Panc1 (cell line): ENCODE results near the gene DDAH1. TPM values are rescaled to one million over a fixed set of nuclear protein-coding genes. Genes with fewer than 3 reads are reported as not detected.

Experiments
- ATAC-seq: fragments of 200-7000 bp; cut with Tn5 transposase; 2 replicates; pipeline ENCODE4 v1.9.1; 2020; ENCODE audit warnings: mild to moderate bottlenecking, moderate library complexity
- BruUV-seq: library from RNA; stranded (reverse); fragments of 400-500 nt; replicated peaks from 2 replicates; lab custom pipeline; 2021; lab: Mats Ljungman, UMichigan
- CTCF ChIA-PET: fragments of 300-600 bp; sonication (Branson Sonifier 250); formaldehyde crosslinking; loops from one replicate; lab custom pipeline; 2022; ENCODE audit warnings: antibody characterized with exemption; lab: Charles Lee
- POLR2A ChIA-PET: fragments of 300-600 bp; sonication (Branson Sonifier 250); formaldehyde crosslinking; loops from one replicate; lab custom pipeline; 2022; ENCODE audit warnings: antibody characterized with exemption; lab: Charles Lee
- DNase-seq: peaks from one replicate; pipeline ENCODE4 v3.0.0-alpha.2; 2010; ENCODE audit warnings: low read depth, low spot score
- H3K27ac ChIP-seq: 2 replicates; pipeline ENCODE4 v1.5.1; 2011; ENCODE audit warnings: mild to moderate bottlenecking, low read length, inconsistent platforms
- H3K27me3 ChIP-seq: fragments of 200-500 bp; sonication (Bioruptor generic); 2 replicates; pipeline ENCODE4 v1.6.0; 2014; ENCODE audit warnings: low read length, inconsistent platforms; ENCODE audit not compliant: control insufficient read depth, insufficient read depth
- H3K36me3 ChIP-seq: fragments of 200-500 bp; sonication (Bioruptor generic); 2 replicates; pipeline ENCODE4 v1.5.1; 2014; ENCODE audit warnings: inconsistent platforms, mild to moderate bottlenecking, low read length, moderate library complexity; ENCODE audit not compliant: control insufficient read depth, insufficient read depth
- H3K4me1 ChIP-seq: 2 replicates; pipeline ENCODE4 v1.5.1; 2011; ENCODE audit warnings: inconsistent platforms, mild to moderate bottlenecking, low read length, moderate library complexity; ENCODE audit not compliant: control insufficient read depth, insufficient read depth
- H3K4me3 ChIP-seq, 2 experiments: 2 replicates each; pipeline ENCODE4 v1.5.1; 2011 to 2012; ENCODE audit warnings: low read depth in 2 of 2, low read length in 2 of 2, mild to moderate bottlenecking in 2 of 2, inconsistent platforms in 1 of 2, moderate library complexity in 1 of 2
- H3K9me3 ChIP-seq: fragments of 200-500 bp; sonication (Bioruptor generic); 2 replicates; pipeline ENCODE4 v1.5.1; 2014; ENCODE audit warnings: low read depth, mild to moderate bottlenecking, inconsistent platforms, low read length, moderate library complexity; ENCODE audit not compliant: control insufficient read depth, insufficient read depth
- CTCF ChIP-seq: fragments of 450-650 bp; IDR thresholded peaks from 2 replicates; pipeline ENCODE4 v1.5.1; 2017; ENCODE audit warnings: mild to moderate bottlenecking
- POLR2AphosphoS5 ChIP-seq: IDR thresholded peaks from 2 replicates; pipeline ENCODE4 v1.6.1; 2012; ENCODE audit warnings: mild to moderate bottlenecking, low read depth, low read length, moderate library complexity
- SIN3A ChIP-seq: IDR thresholded peaks from 2 replicates; pipeline ENCODE4 v1.6.1; 2012; ENCODE audit warnings: low read depth, mild to moderate bottlenecking, low read length, moderate library complexity, borderline replicate concordance; ENCODE audit not compliant: insufficient read depth
- TCF7L2 ChIP-seq: IDR thresholded peaks from 2 replicates; pipeline ENCODE4 v1.6.1; 2011; ENCODE audit warnings: mild to moderate bottlenecking, low read depth, low read length, inconsistent platforms
- in situ Hi-C: cut with HindIII; loops from 2 replicates; pipeline ENCODE4 v1.10.0; 2016; ENCODE audit warnings: low sequenced_read_pairs, low pct_unique_long_range_greater_than_20kb
- intact Hi-C: fragments of 100-400 bp; cut with micrococcal nuclease; formaldehyde crosslinking; loops from one replicate; pipeline ENCODE4 v1.10.0; 2022; ENCODE audit not compliant: unreplicated experiment
- total RNA-seq: library from RNA; stranded (reverse); gene quantifications from one replicate; pipeline ENCODE4 v1.2.1, GENCODE V29; 2021; ENCODE audit not compliant: unreplicated experiment
- TF ChIP-seq, protein P1 (sequence below), 2 experiments: IDR thresholded peaks; 2 replicates each; pipeline ENCODE4 v1.6.1; 2011 to 2012; ENCODE audit warnings: low read depth in 2 of 2, control low read depth in 1 of 2, low read length in 1 of 2, mild to moderate bottlenecking in 1 of 2, moderate library complexity in 1 of 2; ENCODE audit not compliant: insufficient read depth in 1 of 2

DDAH1 gene
- total RNA-seq, 1 experiment from 2014 or later, result 85.4 TPM

DNA sequence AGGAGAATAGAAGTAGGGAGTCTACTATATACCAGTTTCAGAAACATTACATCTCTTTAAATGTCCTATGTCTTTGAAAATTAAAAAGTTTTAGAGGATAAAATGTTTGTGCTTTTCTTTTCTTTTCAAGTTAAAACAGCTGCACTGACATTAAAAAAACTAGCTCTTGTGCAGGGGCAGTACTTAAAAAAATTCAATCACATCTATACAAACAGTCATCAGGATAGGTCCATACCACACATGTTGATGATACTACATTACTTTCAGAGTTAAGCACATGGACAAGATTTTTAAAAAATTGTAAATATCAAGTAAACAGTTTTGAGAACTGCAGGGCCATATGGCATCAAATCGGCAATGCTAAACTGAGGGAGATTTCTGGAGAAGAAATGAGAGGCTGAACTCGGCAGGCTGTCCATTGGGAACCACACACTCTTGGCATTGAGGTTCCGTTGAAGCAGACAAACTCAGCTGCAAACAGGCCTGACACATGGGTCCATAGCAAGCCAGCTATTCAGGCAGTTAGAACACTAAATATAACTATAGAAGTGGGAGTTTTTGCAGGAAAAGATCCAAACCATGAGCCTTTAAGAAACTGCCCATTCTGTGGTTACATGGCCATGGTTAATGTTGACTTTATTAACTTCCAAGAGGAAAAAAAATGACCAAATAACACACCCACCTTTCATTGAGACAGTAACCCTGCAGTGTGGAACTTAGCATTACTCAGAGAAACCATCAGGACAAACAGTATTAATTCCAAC, 104.0 kb downstream of the DDAH1 start:
- ATAC-seq, result peak; percentile 77
- Histone ChIP-seq H3K27me3 (no peaks in the 10 kb centered on the region), H3K36me3 (0 out of 2 replicates have a peak, but pooled peaks cover 3% of the 10 kb centered on the region), H3K27ac (peak overlapping the region; percentile 76), H3K4me3 (no peak overlapping the region), H3K4me1 (peaks cover 46% of the 10 kb centered on the region), H3K9me3 (no peaks in the 10 kb centered on the region)
- intact Hi-C loops (no loop called here), in situ Hi-C loops (no loop called here)
- CTCF ChIA-PET, result no interaction called here
- BruUV-seq, result no TSS peak
- POLR2A ChIA-PET, result interaction anchor here (0.5 to 0.8 kb wide), 2 partner anchors 219 to 735 kb away, joined by 3 to 15 read pairs; no protein-coding TSS in a partner anchor
- no peak for DNase-seq
- TF ChIP-seq TCF7L2, result no peak
- no peak for TF ChIP-seq CTCF
- TF ChIP-seq SIN3A, result no peak
- TF ChIP-seq, protein P1, sequence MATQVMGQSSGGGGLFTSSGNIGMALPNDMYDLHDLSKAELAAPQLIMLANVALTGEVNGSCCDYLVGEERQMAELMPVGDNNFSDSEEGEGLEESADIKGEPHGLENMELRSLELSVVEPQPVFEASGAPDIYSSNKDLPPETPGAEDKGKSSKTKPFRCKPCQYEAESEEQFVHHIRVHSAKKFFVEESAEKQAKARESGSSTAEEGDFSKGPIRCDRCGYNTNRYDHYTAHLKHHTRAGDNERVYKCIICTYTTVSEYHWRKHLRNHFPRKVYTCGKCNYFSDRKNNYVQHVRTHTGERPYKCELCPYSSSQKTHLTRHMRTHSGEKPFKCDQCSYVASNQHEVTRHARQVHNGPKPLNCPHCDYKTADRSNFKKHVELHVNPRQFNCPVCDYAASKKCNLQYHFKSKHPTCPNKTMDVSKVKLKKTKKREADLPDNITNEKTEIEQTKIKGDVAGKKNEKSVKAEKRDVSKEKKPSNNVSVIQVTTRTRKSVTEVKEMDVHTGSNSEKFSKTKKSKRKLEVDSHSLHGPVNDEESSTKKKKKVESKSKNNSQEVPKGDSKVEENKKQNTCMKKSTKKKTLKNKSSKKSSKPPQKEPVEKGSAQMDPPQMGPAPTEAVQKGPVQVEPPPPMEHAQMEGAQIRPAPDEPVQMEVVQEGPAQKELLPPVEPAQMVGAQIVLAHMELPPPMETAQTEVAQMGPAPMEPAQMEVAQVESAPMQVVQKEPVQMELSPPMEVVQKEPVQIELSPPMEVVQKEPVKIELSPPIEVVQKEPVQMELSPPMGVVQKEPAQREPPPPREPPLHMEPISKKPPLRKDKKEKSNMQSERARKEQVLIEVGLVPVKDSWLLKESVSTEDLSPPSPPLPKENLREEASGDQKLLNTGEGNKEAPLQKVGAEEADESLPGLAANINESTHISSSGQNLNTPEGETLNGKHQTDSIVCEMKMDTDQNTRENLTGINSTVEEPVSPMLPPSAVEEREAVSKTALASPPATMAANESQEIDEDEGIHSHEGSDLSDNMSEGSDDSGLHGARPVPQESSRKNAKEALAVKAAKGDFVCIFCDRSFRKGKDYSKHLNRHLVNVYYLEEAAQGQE (IDR thresholded peaks at IDR 0.05; ENCODE audit: insufficient read depth in 1 of 2, low read depth in 2 of 2, low read length in 1 of 2), result no peak
- no peak for TF ChIP-seq POLR2AphosphoS5

- H3K27ac ChIP-seq, result peak overlapping the region; percentile 76
- TF ChIP-seq TCF7L2 (0 out of 2 replicates have a peak, but pooled peaks have one; percentile 17), POLR2AphosphoS5 (no peak)
- no TSS peak for BruUV-seq
- H3K4me3 ChIP-seq, result no peak overlapping the region
- in situ Hi-C loops (no loop called here), intact Hi-C loops (no loop called here)
- ChIA-PET POLR2A (interaction anchor here (0.8 kb wide), 1 partner anchor 735 kb away, joined by 3 read pairs; no protein-coding TSS in a partner anchor), CTCF (interaction anchor here (0.9 kb wide), 1 partner anchor 16 kb away, joined by 3 read pairs; no protein-coding TSS in a partner anchor)
- no peaks in the 10 kb centered on the region for H3K9me3 ChIP-seq
- H3K27me3 ChIP-seq, result no peaks in the 10 kb centered on the region
- ATAC-seq (peak; percentile 53), DNase-seq (no peak)
- H3K4me1 ChIP-seq, result peaks cover 51% of the 10 kb centered on the region
- 0 out of 2 replicates have a peak, but pooled peaks cover 3% of the 10 kb centered on the region for H3K36me3 ChIP-seq
Observed at GRCh38 chr1:85359874-85360721, 104.9 kb downstream of the DDAH1 start.
